OCI-LY3 (cell line): Measurements from ENCODE around the gene ERF.

ENCODE experiments used
- EZH2phosphoT487 ChIP-seq: fragments of 200-600 bp; shearing (Covaris generic); IDR thresholded peaks from 2 replicates; pipeline ENCODE4 v1.6.1; 2018; ENCODE audit warnings: antibody characterized with exemption, mixed run types, low read depth
- TF ChIP-seq, protein P1 (sequence below): fragments of 200-600, 300-600 bp; sonication (generic); IDR thresholded peaks from 2 replicates; pipeline ENCODE4 v1.5.1; 2014; ENCODE audit warnings: antibody characterized with exemption, low read length, low read depth

DNA sequence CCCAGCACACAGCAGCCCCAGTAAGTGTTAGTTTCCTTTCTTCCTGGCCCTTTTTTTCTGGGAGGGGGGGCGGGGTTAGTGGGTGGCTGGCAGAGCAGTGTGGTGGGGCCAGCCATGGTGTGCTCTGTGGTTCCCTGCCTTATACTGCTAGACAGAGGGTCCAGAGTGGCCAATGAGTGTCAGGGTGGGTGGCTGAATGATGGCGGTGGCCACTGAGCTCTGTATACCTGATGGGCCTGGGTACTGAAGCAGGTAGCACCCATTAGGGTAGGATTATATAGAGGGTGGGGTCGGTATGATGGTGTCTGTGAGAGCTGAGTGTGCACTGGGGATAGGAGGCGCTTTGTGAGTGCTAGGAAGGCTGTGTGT lies 27.9 kb upstream of the ERF start:
- TF ChIP-seq, protein P1, sequence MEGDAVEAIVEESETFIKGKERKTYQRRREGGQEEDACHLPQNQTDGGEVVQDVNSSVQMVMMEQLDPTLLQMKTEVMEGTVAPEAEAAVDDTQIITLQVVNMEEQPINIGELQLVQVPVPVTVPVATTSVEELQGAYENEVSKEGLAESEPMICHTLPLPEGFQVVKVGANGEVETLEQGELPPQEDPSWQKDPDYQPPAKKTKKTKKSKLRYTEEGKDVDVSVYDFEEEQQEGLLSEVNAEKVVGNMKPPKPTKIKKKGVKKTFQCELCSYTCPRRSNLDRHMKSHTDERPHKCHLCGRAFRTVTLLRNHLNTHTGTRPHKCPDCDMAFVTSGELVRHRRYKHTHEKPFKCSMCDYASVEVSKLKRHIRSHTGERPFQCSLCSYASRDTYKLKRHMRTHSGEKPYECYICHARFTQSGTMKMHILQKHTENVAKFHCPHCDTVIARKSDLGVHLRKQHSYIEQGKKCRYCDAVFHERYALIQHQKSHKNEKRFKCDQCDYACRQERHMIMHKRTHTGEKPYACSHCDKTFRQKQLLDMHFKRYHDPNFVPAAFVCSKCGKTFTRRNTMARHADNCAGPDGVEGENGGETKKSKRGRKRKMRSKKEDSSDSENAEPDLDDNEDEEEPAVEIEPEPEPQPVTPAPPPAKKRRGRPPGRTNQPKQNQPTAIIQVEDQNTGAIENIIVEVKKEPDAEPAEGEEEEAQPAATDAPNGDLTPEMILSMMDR: no peak
- TF ChIP-seq EZH2phosphoT487: no peak
